GM21786 (cell line): ENCODE results near the gene SLC6A6.

ENCODE experiments used
- ATAC-seq: cut with Tn5 transposase; IDR thresholded peaks from one replicate; pipeline ENCODE4 v1.9.1; 2021; ENCODE audit not compliant: unreplicated experiment

SLC6A6 gene

DNA sequence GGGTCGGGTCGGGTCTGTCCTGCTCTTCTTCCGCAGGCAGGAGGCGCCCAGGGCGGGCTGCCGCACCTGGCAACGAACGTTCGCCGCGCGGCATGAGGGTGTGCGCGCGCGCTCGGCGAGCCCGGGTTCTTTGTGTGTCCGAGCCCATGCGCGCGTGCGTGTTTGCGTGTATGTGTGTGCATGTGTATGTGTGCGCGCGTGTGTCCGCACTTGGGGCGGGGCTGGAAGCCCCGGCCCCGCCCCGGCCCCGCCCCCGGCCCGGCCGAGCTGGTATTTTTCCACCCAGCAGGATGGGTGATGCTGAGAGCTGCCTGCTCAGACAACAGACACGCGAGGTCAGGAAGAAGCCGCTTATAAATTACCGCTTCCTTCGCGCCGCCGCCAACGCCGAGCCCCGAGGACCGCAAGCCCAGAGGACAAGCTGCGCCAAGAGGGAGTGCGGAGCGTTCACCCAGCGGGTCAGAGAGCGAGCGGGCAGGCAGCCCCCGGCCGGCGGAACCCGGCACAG, at the start of gene SLC6A6:
TSS of gene SLC6A6 (plus strand) at position 303 of the 508 bp plus-strand sequence. CDS start 41,029 bp downstream, outside the sequence.
- ATAC-seq, result peak; percentile 71

DNA sequence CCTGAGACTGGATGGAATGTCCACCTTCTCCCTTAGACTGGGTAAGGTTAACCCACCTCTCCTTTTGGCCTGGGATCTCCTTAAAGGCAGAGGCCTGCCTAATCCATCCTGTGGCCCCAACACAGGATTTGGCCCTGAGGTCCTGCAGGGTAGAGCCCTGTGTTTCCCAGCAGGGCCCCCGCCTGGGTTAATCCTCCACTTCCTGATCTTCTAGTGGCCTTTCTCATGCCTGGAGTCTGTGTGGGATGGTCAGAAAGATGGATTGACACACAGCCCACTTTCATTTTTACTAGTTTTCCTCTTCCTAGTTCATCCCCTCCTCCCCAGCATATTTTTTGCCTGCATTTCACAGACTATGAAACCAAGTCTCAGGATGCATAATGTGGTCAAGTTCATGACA, 48.9 kb upstream of the SLC6A6 start:
- ATAC-seq, result no peak

DNA sequence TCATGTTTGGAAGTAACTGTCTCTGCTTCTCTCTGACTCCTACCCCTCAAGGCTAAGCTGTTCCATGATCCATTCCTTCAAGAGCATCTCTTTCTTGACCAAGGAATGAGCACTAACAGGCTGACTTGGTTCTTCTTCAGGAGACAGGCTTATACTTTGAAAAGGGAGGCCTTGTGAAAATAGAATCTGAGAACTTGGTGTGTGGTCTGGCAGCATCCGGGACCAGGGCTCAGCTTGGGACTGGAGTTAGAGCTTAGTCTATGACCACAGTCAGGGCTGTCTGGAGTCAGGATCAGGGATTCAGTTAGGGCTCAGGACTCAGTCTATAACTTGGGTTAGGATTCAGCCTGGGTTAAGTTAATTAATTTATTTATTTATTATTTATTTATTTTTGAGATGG, 44.9 kb upstream of the SLC6A6 start:
- ATAC-seq, result no peak

DNA sequence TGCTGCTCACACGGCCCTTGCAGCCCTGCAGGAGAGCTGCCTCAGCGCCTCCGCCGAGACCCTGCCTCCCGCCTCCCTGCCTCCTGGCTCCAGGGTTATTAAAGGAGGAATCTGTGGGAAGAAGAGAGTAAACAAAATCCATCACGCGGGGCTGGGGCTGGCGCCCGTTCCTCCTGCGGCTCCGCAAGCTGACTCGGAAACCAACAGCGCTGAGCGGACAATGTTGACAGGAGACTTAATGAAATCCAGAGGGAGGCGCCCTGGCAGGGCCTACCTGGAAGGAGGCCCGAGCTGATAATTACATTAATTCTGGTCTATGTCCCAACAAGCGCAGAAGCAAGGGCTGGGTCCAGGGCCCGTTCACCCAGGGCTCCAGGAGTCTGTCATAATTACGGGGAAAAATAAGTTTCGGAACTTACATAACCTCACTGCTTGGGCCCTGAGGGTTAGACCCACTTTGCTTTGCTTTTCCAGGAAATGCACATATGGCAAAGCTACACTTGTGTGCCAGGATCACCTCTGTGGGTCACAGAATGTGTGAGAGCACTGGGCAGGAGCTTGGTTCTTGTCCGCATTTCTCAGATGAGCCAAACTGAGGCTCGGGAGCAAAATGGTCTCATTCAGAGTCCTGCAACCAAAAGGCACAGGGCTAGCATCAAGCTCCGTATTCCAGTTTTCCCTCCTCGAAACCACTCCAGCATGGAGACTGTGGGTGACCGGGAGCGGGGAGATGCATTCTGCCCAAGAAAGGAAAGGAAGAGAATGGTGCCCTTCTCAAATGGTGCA, 43.8 kb upstream of the SLC6A6 start:
- no peak for ATAC-seq

DNA sequence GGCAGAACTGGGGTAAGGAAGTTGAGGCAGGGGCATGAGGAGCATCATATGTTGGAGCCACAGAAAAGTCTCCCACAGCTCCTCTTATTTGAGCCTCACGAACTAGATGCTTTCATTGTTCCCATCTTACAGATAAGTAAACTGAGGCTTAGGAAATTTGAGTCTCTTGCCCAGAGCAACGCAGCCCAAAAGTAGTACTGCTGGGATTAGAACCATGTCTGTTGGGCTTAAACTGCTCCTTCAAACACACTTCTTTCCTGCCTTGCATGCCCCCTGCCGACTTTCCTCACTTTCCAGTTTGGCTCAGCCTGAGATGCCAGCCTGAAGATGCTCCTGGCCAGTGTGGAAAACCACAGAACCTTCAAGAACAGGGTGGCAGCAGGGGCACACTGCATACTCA, 43.1 kb upstream of the SLC6A6 start:
- ATAC-seq, result no peak

DNA sequence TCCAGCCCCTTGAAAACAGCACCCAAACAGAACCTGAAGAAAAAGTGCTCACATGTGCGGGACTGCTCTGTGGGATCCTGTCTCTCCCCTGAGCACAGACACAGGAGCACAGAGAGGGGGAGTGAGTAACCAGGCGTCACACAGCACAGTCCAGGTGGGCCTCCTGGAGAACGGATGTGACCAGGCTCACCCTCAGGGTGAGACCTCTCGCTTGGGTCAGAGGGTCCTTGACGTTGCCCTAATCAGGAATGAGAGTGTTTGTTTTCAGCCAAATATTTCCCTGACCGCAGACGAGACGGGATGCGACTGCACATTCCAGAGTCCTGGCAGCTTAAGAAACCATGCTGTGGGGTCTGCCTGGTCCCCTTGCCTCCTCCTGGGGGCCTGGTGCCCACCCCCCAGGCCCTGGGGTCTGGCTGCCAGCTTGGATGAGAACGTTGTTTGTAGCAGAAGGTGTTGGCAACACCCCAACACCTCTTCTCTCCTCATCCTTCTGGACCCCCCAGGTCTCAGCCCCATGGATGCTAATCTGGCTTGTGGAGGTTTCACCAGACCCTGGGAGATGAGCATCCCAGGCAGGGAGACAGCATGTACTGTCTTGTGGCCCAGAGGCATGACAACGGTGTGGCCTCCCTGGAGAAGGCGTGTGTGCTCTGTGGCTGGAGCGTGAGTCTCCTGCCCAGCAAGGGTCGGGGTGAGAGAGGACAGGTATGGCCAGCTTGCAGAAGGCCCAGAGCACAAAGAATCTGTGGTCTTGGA, 42.1 kb upstream of the SLC6A6 start:
- no peak for ATAC-seq

DNA sequence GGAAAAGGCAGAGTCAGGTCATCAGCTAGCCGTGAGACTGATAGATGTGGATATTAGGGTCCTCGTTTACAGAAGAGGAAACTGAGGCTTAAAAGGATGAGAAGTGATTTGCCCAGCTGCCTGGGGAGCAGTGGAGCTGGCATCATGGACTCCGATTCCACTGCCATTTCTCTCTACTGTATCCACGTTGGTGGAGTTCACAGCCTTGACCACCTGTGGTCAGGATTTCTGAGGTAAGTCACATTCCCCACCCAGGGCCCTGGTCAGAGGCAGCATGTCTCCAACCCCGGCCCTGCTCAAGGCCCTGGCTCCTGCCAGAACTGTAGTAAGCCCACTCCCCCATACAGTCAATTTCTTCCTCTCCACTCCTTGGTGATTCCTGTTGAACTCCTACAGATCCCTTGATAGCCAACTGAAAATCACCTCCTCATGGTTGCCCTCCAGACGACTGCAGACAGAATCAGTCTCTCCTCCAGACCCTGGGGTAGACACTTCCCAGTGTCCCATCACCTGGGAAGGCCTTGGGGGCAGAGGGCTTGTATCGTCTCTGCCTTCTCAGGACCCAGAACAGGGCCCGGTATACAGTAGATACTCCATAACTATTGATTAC, 41.2 kb upstream of the SLC6A6 start:
- no peak for ATAC-seq

DNA sequence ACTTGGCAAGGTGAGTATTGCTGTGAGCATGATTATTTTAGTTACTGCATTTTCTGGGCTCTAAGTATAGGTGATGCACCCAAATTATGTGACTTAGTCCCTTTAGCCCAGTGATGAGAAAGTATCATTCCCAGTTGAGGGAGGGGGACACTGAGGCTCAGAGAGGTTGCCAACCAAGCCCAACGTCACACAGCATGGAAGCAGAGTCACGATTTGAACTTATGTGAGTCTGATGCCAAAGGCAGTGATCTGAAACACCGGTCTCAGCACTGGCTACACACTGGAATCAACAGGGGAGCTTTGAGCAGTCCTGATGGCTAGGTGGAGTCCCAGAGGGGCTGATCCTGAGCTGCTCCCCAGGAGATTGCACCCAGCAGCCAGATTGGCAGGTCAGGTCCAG, 39.5 kb upstream of the SLC6A6 start:
- ATAC-seq, result no peak

DNA sequence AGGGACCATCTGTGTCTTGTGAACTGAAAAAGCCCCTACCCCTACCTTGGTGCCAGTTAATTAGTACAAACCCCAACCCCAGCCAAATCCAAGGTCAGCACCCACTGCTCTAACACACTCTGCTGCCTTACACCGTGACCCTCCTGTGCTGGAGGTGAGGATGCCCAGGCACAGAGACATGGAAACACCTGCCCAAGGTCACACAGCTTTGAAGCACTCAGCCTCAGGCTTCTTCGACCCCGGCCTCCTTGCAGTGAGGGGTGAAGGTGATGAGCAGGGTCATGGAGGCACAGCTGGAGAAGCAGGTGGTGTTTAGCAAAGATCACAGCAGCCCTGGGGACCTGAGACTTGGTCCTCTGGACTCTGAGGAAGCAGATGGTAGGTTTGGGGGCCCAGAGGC, 39.0 kb upstream of the SLC6A6 start:
- no peak for ATAC-seq

DNA sequence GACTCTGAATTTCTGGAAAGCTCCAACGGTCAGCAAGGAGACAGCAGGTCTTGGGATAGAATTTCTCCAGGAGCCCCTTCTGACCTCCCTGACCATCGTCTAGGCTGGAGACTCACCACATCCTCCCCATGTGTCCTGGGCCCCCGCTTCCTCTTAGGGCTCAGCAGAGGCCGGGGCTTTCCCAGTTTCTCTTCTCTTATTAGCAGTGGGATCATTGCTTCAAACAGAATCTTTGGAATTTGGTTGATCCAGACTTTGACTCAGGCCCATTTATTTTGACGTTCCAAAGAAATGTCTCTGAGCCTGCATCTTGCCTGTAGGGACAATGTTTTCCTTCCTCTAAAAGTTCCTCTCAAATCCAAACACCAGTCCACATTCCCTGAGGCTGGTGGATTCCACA, 38.4 kb upstream of the SLC6A6 start:
- ATAC-seq, result no peak

DNA sequence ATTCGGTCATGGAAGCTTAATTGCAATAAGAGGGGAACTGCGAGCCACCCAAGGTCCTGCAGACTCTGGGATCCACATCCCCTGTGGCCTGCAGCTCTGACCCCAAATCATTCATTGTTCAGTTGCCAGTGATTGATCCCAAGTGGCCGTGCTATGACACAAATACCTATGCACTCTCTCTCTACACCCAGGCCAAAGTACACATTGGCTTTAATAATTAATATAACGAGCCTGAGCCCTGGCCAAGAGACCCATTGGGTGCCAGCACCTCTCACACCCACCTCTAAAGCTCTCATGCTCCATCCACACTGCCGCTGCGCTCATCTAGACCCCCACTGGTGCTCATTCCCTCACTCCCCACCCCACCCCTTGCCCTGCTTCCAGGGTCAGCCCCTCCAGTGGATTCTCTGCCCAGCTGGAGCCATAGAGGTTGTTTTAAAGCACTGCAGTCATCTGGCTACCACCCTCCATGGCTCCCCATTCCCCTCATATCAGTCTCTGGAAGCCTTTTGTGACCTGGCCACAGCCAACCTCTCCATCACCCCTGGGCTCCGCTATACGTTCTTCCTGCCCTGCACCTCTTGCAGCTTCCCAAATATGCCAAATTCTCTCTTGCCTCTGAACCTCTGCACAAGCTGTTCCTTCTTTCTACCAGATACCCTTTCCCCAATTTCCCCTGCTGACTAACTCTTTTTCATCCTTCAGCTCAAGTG, 37.7 kb upstream of the SLC6A6 start:
- no peak for ATAC-seq

DNA sequence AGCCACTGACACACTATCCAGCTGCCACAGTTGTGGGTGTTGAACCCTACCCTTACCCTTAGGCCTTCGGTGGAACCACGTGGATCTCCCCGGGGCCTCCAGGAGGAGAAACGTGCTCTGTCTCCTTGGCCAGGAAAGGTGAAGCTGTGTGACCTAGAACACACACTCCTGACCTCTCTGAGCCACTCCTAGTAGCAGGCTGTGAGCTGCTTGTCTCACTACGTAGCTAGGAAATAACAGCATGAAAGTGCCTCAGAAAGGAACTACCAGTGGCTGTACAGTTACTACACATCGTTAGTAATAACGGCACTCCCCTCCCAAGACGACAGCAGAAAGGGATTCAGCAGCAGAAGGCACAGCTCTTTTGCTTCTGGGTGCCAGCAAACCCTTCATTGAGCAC, 36.2 kb upstream of the SLC6A6 start:
- ATAC-seq, result no peak

DNA sequence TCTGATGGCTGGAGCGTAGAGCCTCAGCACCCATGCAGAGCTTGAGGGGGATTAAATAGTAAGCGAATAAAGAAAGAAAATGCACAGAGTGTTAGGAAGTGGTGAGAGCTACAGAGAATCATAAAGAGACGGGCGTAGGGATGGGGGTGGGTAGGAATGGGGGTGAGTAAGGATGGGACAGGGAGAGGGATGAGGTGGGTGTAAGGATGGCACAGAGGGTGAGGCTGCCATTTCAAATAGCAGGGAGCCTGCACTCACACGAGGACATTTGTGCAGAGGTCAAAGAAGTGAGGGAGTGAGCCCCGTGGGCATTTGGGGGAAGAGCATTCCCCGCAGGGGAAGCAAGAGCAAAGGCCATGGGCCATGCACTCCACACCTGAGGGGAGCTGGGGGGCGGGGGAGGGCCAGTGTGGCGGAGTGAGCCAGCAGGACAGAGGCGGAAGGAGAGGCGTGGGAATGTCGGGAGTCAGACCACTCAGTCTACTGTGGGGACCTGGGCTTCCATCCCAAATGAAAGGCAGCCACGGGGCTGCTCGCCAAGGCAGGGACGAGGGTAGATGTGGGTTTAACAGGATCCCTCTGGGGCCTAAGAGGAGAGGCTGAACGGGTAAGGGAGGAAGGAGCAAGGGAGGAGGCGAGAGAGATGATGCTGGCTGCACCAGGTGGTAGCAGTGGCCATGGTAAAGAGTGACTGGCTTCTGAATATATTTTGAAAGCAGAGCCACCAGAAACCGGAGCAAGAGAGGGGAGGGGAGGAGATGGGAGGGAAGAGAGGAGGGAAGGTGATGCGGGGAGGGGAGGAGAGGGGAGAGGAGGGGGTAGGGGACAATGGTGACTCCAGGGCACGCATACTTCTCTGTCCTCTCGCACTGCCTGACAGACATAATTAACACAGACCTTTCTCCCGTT, 35.2 kb upstream of the SLC6A6 start:
- ATAC-seq, result no peak

DNA sequence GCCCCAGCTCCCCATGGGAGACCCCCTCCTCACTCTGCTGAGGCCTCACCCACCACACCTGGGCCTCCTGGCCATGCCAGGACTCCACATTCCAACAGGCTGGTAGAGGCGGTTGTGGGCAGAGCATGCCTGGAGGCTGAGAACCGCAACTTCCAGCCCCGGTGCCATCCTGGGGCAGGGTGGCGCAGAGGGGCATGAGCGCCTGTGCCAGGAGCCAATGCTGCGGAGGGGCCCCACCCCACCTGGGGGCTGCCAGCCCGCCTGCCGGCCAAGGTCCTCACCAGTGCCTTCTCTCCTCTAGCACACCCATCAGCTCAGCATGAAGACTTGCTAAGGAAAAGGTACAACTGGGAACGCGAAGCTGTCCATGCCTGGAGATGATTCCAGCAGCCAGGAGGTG, 34.3 kb upstream of the SLC6A6 start:
- no peak for ATAC-seq

DNA sequence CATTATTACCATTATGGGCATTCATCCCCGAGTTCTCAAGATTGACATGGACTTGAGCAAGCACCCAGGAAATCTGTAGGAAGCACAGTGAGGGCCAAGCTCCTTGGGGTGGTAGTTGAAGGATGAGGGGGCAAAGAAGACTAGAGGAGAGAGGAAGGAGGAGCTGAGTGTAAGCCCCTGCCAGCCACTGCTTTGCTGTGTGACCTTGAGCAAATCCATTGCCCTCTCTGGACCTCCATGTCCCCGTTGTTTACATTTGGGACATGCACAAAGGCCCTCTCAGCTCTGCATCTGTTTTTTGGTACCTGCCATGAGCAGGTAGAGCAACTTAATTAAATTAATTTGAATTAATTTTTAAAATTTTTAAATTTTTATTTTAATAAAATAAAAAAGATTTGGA, 33.5 kb upstream of the SLC6A6 start:
- no peak for ATAC-seq

DNA sequence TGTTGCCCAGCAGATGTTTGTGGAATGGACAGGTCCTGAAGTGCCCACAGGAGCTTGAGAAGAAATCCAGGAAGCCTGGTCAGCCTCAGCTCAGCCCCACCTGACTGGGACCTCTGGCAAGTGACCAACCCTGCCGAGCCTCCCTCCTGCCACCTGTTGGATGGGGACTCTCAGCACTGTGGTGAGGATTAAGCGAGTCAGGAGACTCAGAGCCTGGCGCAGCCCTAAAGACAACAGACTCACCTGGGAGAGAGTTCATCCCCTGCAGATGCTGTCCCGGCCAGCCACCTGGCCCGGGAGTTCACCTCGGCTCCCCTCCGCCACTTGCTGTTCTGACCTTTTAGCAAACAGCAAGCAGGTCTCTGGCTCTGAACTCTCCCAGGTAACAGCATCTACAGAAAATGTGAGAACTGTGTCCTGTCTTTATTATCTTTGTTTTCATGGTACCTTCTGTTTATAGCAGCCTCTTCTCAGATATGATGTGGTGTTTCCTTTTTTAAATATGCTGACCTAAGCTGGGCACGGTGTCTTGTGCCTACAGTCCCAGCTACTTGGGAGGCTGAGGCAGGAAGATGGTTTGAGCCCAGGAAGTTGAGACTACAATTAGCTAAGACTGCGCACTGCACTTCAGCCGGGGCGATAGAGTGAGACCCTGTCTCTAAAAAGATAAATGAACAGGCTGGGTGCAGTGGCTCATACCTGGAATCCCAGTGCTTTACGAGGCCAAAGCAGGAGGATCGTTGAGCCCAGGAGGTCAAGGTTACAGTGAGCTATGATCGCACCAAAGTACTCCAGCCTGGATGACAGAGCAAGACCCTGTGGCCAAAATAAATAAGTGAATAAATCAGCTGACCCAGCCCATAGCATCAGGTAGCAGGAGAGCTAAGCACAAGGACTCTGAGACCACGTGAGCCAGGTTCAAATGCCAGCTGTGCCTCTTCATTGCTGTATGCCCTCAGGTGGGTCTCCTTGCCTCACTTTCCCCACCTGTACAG, 32.4 kb upstream of the SLC6A6 start:
- ATAC-seq, result no peak

DNA sequence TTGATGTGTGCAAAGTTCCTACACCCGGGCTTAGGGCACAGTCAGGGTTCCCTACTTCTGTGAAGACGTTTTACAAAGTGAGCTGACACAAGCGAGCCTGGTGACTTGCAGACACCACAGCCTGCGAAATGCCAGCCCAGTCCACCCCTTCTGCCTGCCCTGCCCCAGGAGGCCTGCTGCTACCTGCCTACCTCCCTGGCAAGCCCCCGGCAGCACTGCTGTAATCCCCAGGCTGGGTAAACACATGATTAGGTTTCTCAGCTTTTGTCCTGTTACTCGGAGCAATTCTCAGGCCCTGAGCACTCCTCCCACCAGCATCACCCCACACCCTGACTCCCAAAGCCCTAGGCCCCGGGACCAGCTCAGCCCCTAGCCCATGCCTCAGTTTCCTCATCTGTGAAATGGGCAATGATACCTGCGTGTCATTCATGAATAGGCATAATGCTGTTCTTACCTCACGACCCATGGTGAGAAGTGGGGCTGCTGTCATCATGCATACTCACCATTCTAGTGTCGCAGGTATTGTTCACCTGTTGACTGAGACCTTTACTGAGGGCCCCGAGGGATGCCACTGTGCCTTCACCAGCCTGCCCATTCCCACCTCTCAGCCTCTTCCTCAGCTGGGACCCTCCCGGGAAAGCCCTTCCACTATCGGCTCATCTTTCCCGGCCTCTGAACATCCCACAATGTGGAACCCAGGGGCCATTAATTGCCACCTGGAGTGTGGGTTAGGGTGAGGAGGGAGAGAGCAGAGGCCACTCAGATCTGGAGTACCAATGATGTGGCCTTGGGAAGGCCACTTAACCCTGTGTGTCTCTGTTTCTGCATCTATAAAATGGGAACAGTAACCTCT, 31.5 kb upstream of the SLC6A6 start:
- no peak for ATAC-seq
